GM19099 (cell line): ENCODE data around the gene RNF32.

Experiments used
- POLR2A ChIP-seq: IDR thresholded peaks from 3 replicates; pipeline ENCODE4 v1.6.1; 2011; ENCODE audit warnings: low read depth; ENCODE audit not compliant: insufficient read length; ENCODE audit errors: extremely low read depth

RNF32 gene

DNA sequence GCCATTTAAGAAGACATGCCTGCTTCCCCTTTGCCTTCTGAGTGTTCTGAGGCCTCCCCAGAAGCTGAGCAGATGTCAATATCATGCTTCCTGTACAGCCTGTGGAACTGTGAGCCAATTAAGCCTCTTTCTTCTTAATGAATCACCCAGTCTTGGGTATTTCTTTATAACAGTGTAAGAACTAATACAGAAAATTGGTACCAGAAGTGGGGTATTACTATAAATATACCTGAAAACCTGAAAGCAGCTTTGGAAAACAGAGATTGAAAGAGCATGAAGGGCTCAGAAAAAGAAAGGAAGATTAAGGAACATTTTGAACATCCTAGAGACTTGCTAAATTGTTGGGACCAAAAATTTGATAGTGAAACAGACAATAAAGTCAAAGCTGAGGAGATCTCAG is 12.0 kb upstream of the RNF32 start:
- no peak for TF ChIP-seq POLR2A

DNA sequence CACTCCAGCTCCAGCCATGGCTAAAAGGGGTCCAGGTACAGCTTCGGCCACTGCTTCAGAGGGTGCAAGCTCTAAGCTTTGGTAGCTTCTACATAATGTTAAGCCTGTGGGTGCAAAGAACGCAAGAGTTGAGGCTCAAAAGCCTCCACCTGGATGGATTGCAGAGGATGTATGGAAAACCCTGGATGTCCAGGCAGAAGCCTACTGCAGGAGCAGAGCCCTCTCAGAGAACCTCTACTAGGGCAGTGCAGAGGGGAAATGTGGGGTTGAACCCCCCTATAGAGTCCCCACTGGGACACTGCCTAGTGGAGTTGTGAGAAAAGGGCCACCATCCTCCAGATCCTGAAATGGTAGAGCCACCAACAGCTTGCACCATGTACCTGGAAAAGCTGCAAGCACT is 10.7 kb upstream of the RNF32 start:
- TF ChIP-seq POLR2A = no peak

DNA sequence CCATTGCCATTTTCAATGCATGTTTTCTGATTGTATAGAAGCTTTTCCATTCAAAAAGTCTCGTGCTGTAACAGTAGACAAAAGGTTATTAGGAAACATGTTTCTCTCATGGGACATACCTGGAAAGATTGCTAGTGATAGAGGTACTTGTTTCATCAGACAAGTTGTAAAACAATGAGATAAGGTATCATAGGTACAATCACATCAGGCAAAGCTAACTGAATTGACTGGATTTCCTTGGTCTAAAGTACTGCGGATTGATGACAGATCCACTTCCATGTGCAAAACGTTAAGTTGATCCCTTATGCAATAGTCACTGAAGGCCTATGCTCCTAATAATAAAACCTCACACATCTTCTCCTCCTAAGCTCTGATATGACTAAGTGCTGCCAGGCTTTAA is 6.5 kb upstream of the RNF32 start:
- no peak for TF ChIP-seq POLR2A

DNA sequence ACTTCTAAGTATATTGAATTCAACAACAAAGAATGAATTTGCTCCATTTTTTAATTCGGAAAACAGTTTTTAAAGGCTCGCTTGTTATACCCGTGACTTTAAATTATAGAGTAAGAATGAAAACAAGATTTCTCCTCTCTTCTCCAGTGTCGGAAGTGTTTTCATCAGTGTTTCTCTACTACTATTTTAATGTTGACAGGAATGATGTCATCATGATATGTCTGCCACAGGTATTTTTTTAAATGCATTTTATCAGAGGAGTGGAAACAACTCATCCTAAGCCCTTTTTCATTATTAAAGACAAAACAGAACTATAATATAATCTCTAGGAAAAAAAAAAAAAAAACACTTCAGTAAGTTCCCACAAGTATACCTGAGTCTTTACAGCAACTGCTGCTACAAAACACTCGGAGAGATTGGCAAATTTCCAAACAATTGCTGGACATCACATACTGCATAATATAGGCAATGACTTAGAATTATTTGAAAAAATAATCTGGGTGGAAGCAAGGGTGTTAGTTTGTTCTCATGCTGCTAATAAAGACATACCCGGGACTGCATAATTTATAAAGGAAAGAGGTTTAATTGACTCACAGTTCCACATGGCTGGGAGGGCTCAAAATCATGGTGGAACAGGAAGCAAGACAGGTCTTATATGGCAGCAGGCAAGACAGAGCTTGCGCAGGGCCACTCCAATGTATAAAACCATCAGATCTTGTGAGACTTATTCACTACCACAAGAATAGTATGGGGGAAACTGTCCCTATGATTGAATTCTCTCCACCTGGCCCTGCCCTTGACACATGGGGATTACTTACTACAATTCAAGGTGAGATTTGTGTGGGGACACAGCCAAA is 4.8 kb upstream of the RNF32 start:
- TF ChIP-seq POLR2A = no peak

DNA sequence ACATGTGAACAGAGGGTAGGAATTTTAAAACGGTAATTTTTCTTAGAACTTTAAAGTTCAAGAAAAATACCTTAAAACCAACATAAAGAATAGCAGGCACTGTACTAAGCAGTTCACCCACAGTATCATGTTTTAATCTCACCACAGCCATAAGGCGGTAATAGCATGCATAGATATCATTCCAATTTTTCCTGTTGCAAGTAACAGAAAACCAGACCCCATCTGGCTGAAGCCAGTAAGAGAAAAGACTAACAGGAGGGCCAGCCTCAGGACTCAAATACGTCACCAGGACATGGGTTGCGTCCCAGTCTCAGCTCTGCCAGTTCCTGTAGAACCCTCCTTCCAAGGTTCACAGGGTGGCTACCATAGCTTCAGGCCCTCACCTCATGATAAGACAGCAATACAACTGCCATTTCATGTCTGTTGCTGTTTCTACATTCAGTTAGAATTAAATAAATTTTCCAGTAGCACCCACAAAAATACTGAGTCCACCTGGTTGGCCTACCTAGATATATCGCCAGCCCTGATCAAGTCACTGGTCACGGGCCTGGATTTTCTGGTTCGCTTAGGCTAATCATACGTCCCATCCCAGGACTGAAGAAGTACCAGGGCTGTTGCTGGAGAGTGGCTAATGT is 2.0 kb upstream of the RNF32 start:
- no peak for TF ChIP-seq POLR2A

DNA sequence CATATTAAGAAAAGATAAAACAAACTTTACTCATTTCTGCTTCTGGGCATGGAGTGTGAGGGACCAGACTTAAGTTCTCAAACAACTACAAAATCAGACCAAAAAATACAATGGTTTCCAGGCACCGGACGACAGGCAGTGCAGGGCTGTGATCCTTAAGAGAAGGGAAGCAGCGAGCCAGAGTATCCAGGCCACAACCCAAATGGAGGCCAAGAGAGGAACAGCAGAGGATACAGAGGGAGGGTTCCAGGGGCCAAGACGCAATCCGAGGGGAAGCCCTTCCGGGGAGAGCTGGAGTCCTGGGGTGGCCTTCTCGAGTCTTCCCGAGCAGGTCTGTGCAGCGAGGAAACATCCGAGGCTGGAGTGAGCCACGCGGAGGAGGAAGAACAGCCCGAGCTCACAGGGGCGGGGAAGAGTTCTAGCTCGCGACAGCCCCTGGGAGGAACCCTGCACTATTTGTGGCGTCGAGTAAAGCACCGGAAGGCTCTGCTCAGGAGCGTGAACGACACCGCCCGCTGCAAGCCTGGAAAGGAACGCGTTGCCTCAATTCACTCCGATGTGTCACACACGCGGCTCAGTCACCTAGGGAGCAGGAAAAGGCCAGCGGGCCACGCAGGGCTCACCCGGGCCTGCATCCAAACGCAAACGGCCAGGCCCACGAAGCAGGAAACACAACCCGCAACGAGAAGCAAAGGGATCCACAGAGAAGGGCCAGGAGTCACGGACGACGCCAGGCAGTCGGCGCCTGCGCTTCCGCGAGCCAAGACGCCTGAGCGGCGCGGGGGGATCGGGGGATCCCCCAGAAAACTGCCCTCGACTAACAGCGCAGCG is 933 bp upstream of the RNF32 start:
- no peak for TF ChIP-seq POLR2A

DNA sequence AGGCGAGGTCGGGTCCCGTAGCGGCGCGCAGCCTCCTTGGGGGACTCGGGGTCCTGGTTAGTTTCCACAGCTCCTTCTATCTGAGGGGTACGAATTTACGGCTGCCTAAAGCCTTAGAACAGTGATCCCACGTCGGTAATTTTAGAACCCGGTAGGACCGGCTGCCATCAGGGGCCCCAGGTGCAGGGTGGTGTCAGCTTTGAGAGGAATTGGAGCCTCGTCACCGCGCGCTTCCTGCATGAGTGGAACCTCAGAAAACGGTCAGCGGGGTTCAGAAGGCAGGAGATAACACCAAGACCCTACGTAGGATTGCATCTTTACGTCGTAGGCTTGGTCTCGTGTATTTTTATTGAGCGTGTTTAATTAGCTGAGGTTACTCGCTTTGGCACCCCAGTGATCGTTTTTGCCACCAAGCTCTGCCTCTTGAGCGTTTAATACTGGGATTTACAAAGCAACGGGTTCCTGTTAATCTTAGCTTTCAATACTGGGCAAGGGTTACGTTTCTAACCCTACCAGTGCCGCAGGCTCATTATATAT is 443 bp downstream of the RNF32 start:
- no peak for TF ChIP-seq POLR2A

DNA sequence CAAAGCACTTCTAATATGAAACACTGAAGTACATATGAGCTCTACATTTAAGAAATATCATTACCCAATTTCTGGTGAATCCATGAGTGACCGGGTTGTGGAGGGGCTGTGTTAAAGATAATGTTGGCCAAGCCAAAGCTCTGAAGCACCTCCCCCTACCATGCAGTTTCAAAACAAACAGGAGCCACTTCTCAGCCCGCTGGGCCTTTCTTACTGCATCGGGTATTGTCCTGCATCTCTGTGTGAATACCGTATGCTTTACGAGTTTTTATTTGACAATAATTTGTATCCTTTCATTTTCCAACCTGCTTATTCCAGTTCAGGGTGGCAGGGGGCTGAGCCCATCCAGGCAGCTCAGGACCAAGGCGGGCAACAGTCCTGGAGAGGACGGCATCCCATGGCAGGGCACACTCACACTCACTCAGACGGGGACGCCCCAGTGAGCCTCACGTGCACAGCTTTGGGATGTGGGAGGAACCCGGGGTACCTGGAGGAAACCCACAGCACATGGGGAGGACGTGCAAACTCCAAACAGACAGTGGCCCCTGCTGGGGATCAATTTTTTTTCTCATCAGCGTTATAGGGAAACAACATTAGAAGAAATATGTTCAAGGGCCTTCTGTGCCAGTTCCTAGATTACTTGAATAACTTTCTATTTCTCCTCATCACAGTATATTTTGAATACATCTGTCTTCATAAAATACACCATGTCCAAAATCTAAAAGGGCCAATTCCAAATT is 1.9 kb downstream of the RNF32 start:
- TF ChIP-seq POLR2A = no peak

DNA sequence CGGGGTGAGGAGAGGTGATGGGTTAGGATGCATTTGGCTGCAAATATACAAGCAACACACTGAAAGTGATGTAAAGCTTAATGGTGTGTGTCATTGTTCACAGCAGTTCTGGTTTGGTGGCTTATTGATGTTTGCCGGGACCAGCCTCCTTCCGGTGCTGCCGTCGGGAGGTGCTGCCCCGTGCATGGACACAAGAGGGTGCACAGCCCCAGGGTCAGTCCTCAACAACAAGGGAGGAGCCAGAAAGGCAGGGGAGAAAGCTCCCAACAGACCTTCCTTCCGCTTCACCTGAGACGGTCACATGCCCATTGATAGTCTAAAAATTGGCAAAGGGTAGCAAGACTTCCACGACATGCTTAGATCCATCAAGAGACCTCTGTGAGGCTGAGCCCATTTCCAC is 9.5 kb downstream of the RNF32 start:
- no peak for TF ChIP-seq POLR2A

DNA sequence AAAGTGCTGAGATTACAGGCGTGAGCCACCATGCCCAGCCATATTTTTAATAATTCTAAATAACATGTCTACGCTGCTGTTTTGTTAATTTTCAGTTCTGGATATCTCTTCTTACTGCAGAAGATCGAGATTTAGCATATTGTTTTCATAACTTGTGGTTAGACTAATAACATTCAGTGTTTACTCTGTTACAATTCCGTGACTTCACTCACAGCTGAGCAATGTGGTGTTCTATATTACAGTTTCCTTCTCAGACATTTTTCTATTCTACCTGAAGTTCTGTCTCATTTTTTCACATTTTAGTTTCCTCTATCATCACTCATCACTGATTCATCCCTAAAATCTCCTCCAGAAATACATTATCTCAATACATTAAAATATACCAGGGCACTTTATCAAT is 10.9 kb downstream of the RNF32 start:
- TF ChIP-seq POLR2A = no peak

DNA sequence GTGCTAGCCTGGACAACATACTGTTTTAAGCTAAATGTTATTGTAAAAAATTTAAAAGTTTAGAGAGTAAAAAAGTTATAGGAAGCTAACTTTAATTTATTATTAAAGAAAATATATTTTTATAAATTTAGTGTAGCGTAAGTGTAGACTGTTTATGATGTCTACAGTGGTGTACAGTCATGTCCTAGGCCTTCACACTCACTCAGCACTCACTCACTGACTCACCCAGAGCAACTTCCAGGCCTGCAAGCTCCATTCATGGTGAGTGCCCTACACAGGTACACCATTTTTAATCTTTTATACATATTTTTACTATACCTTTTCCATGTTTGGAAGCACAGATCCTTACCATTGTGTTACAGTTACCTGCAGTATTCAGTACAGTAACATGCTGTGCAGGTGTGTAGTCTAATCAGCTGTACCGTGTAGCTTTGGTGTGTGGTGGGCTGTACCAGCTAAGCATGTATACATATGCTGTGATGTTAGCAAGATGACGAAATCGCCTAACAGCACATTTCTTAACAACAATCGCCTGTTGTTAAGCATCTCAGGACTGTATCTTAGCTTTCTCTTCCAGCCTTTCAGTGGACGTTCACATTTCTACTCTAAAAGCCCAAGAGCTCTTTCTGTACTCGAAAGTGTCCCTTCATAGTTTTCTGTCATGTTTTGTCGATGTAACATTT is 12.5 kb downstream of the RNF32 start:
- no peak for TF ChIP-seq POLR2A

DNA sequence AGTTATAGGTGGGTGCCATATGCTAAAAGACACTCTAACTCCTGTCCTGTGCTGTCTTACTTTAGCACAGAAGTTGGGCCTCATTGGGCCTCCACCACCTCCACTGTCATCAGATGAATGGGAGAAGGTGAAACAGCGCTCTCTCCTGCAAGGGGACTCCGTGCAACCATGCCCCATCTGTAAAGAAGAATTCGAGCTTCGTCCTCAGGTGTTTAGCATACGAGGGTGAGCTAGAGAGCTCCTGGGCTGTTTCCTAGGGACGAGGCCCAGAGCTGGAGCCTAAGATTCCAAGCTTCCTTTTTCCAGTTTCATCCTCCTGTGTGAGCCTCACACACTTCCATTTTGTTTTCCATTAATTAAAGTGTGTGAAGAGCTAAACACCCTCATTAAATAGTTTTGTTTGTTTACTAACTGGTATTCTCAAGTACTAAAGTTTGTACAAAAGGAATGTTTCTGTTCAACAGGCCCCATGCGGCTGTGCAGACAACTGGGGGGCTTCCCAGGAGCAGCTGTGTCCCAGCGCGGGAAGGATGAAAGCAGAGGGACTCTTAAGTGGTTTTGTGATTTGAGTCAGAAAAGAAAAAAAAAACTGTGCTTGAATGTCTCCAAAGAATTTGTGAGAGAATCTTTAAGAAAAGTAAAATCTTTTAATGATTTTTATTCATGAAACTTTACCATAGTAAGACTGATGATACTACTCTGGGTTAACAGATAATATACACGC is 14.1 kb downstream of the RNF32 start:
- no peak for TF ChIP-seq POLR2A

DNA sequence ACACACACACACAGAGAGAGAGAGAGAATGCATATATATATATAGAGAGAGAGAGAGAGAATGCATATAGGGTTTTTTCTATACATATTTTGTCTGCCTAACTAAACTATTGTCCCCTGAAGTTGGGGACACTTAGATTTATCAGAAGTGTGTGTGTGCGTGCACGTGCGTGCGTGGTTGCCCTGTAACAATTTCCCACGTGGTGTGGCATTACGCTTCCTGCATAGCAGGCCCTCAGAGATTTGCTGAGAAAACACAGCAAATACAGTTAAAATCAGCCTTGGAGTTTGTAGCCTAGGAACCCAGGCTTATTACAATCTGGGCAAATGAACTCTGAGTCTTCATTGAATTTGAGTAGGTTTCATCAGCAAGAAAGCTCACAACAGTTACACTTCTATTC is 14.7 kb downstream of the RNF32 start:
- TF ChIP-seq POLR2A = no peak
